Stomach smooth muscle (tissue), 2 donors: ENCODE results near the gene SLC35A5.
"Not testable (repeated sequence)": the region's sequence is repeated elsewhere in the genome, so short reads cannot be mapped to it uniquely, and the experiment has no call there.

ENCODE experiments used
- H3K27ac ChIP-seq: one replicate; pipeline ENCODE4 v1.7.0; 2013; ENCODE audit warnings: mild to moderate bottlenecking, low read length, inconsistent platforms
- H3K27me3 ChIP-seq, 2 donors: one replicate each; pipeline ENCODE4 v1.7.0; 2013; ENCODE audit warnings: low read length in 2 of 2; ENCODE audit not compliant: insufficient read depth in 2 of 2, control insufficient read depth in 1 of 2
- H3K36me3 ChIP-seq, 2 donors: one replicate each; pipeline ENCODE4 v1.7.0; 2013; ENCODE audit warnings: low read length in 2 of 2; ENCODE audit not compliant: control insufficient read depth in 2 of 2, insufficient read depth in 2 of 2
- H3K4me1 ChIP-seq: one replicate; pipeline ENCODE4 v1.7.0; 2013; ENCODE audit warnings: low read length; ENCODE audit not compliant: control insufficient read depth, insufficient read depth
- H3K4me3 ChIP-seq, 2 donors: one replicate each; pipeline ENCODE4 v1.7.0; 2013; ENCODE audit warnings: low read length in 2 of 2
- H3K9ac ChIP-seq, 2 donors: one replicate each; pipeline ENCODE4 v1.7.0; 2013; ENCODE audit warnings: low read length in 2 of 2, mild to moderate bottlenecking in 1 of 2
- H3K9me3 ChIP-seq, 2 donors: one replicate each; pipeline ENCODE4 v1.7.0; 2013; ENCODE audit warnings: low read length in 2 of 2; ENCODE audit not compliant: control insufficient read depth in 2 of 2
- donor health status: healthy.
- donor health status: Pancreatic carcinoma.

The SLC35A5 gene

GRCh38 chr3:112550859-112551258, 11.0 kb upstream of the SLC35A5 start:
- Histone ChIP-seq H3K9me3 (no peaks in the 10 kb centered on the region), H3K4me1 (no peaks in the 10 kb centered on the region), H3K9ac (no peak overlapping the region), H3K4me3 (no peak overlapping the region), H3K27ac (no peak overlapping the region), H3K27me3 (no peaks in the 10 kb centered on the region), H3K36me3 (peaks cover 7 to 21% of the 10 kb centered on the region in 2 donors)

GRCh38 chr3:112555535-112556170, 6.2 kb upstream of the SLC35A5 start:
- Histone ChIP-seq H3K27ac (no peak overlapping the region), H3K4me3 (no peak overlapping the region), H3K36me3 (no peaks in the 10 kb centered on the region), H3K9me3 (no peaks in the 10 kb centered on the region), H3K9ac (no peak overlapping the region), H3K27me3 (no peaks in the 10 kb centered on the region), H3K4me1 (no peaks in the 10 kb centered on the region)

GRCh38 chr3:112557976-112558375, 3.9 kb upstream of the SLC35A5 start:
- H3K36me3 ChIP-seq = no peaks in the 10 kb centered on the region
- H3K9me3 ChIP-seq = no peaks in the 10 kb centered on the region
- no peak overlapping the region for H3K4me3 ChIP-seq
- H3K27me3 ChIP-seq = no peaks in the 10 kb centered on the region
- H3K9ac ChIP-seq = no peak overlapping the region
- H3K4me1 ChIP-seq = no peaks in the 10 kb centered on the region
- no peak overlapping the region for H3K27ac ChIP-seq

- Histone ChIP-seq H3K27me3 (no peaks in the 10 kb centered on the region), H3K4me3 (peak overlapping the region; percentile 86 to 97), H3K27ac (no peak overlapping the region), H3K9ac (peak overlapping the region in 1 of 2 donors; percentile 84), H3K9me3 (no peaks in the 10 kb centered on the region), H3K36me3 (no peaks in the 10 kb centered on the region), H3K4me1 (no peaks in the 10 kb centered on the region)
These were observed 1.5 kb upstream of the SLC35A5 start for GRCh38 chr3:112560307-112560706.

- Histone ChIP-seq H3K4me1 (no peaks in the 10 kb centered on the region), H3K27me3 (no peaks in the 10 kb centered on the region), H3K27ac (peak overlapping the region; percentile 97), H3K9me3 (no peaks in the 10 kb centered on the region), H3K36me3 (no peaks in the 10 kb centered on the region), H3K9ac (peak overlapping the region; percentile 84 to 99), H3K4me3 (peak overlapping the region; percentile 86 to 97)
These were observed 943 bp upstream of the SLC35A5 start for GRCh38 chr3:112560721-112561483.

DNA sequence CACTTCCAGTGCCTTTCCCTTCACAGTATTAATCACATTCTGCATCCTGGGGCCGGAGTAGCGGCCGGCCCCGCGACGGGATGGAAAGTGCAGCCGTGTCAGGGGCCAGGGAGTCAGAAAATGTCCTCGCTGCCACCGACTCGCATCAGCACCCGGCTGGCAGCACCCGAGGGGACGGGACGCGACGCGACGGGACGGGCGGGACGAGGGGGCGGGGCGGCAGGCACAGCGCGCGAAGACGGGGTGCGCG, 436 bp upstream of the SLC35A5 start:
- no peaks in the 10 kb centered on the region for H3K4me1 ChIP-seq
- H3K36me3 ChIP-seq = no peaks in the 10 kb centered on the region
- H3K9me3 ChIP-seq = no peaks in the 10 kb centered on the region
- peak overlapping the region; percentile 84 to 99 for H3K9ac ChIP-seq
- peak overlapping the region; percentile 86 to 97 for H3K4me3 ChIP-seq
- no peaks in the 10 kb centered on the region for H3K27me3 ChIP-seq
- H3K27ac ChIP-seq = peak overlapping the region; percentile 97

DNA sequence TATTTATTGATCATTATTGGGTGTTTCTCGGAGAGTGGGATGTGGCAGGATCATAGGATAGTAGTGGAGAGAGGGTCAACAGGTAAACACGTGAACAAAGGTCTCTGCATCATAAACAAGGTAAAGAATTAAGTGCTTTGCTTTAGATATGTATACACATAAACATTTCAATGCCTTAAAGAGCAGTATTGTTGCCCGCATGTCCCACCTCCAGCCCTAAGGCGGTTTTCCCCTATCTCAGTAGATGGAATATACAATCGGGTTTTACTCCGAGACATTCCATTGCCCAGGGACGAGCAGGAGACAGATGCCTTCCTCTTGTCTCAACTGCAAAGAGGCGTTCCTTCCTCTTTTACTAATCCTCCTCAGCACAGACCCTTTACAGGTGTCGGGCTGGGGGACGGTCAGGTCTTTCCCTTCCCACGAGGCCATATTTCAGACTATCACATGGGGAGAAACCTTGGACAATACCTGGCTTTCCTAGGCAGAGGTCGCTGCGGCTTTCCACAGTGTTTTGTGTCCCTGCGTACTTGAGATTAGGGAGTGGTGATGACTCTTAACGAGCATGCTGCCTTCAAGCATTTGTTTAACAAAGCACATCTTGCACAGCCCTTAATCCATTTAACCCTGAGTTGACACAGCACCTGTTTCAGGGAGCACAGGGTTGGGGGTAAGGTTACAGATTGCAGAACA, 2.5 kb downstream of the SLC35A5 start:
- H3K27me3 ChIP-seq, H3K4me1 ChIP-seq, H3K4me3 ChIP-seq, H3K27ac ChIP-seq, H3K9me3 ChIP-seq, H3K9ac ChIP-seq, H3K36me3 ChIP-seq: not testable (repeated sequence)

- peaks cover 3% of the 10 kb centered on the region for H3K4me1 ChIP-seq
These were observed 3.1 kb downstream of the SLC35A5 start for GRCh38 chr3:112564940-112565305.

DNA sequence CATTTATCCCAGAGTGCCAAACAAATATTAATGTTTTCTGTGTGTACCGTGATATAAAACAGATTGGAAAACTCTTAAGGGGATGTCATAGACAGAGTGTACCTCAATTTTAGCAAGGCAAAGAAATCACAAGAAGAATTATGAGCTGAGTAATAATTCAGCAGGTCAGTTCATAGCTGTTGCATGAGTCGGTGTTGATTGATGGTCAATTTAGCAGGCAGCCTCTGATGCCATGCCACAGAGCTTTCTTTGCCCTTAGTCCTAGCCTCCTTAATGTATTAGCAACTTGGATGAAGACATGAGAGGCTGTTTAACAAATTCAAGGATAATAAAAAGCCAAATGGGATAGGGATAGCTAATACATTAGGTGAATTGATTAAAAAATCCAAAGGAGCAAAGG, 6.8 kb downstream of the SLC35A5 start:
- Histone ChIP-seq H3K27ac (no peak overlapping the region), H3K4me1 (peaks cover 3% of the 10 kb centered on the region), H3K27me3 (no peaks in the 10 kb centered on the region), H3K9me3 (no peaks in the 10 kb centered on the region), H3K36me3 (peaks cover 8 to 22% of the 10 kb centered on the region in 2 donors), H3K9ac (no peak overlapping the region), H3K4me3 (no peak overlapping the region)

More at GRCh38 chr3:112564940-112565305, 3.1 kb downstream of the SLC35A5 start:
- no peaks in the 10 kb centered on the region for H3K27me3 ChIP-seq
- no peaks in the 10 kb centered on the region for H3K9me3 ChIP-seq
- no peak overlapping the region for H3K27ac ChIP-seq
- no peak overlapping the region for H3K9ac ChIP-seq
- no peak overlapping the region for H3K4me3 ChIP-seq
- H3K36me3 ChIP-seq = peaks cover 3 to 5% of the 10 kb centered on the region in 2 donors

DNA sequence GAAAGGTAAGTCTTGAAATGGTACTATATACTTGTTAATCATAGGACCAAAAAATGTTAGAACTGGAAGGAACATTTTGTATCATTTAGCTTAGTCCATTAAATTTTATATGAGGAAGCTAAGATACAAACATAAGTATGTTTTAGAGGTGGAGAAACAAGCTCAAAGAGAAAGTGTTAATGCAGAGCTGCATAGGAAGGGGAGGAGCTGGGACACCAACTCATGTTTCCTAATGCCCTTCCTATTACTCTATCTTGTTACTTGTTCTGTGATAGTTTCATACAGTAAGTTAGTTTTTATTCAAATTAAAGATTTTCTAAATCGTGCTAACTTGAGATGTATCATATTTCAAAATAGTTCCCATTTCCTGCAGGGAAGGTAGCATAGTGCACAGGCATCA, 7.4 kb downstream of the SLC35A5 start:
- H3K27me3 ChIP-seq = no peaks in the 10 kb centered on the region
- no peak overlapping the region for H3K4me3 ChIP-seq
- peaks cover 11 to 26% of the 10 kb centered on the region in 2 donors for H3K36me3 ChIP-seq
- H3K9ac ChIP-seq = no peak overlapping the region
- H3K9me3 ChIP-seq = no peaks in the 10 kb centered on the region
- H3K27ac ChIP-seq = no peak overlapping the region
- H3K4me1 ChIP-seq = peaks cover 3% of the 10 kb centered on the region

- Histone ChIP-seq H3K4me3 (no peak overlapping the region), H3K27ac (no peak overlapping the region), H3K9me3 (no peaks in the 10 kb centered on the region), H3K27me3 (no peaks in the 10 kb centered on the region), H3K9ac (no peak overlapping the region), H3K4me1 (peaks cover 3% of the 10 kb centered on the region), H3K36me3 (peaks cover 11 to 21% of the 10 kb centered on the region in 2 donors)
These were observed 10.9 kb downstream of the SLC35A5 start for GRCh38 chr3:112572701-112573100.
